HEK293 (cell line): ENCODE measurements around the gene MOK.
"Not testable (repeated sequence)": the region's sequence is repeated elsewhere in the genome, so short reads cannot be mapped to it uniquely, and the experiment has no call there.

Experiments
- BCL11A ChIP-seq: fragments of 450-650 bp; formaldehyde crosslinking; IDR thresholded peaks from 2 replicates; pipeline ENCODE4 v1.5.1; 2016; ENCODE audit warnings: low read depth, missing biosample characterization, missing genetic modification characterization
- RBAK ChIP-seq: fragments of 450-650 bp; formaldehyde crosslinking; IDR thresholded peaks from 2 replicates; pipeline ENCODE4 v1.5.1; 2016; ENCODE audit warnings: missing biosample characterization, missing genetic modification characterization
- TCF7L2 ChIP-seq: IDR thresholded peaks from 2 replicates; pipeline ENCODE4 v1.6.1; 2011; ENCODE audit warnings: low read depth, mild to moderate bottlenecking, inconsistent platforms, low read length, moderate library complexity, borderline replicate concordance
- YY2 ChIP-seq: fragments of 450-650 bp; formaldehyde crosslinking; IDR thresholded peaks from 2 replicates; pipeline ENCODE4 v1.5.1; 2016; ENCODE audit warnings: missing biosample characterization, missing genetic modification characterization
- ZNF239 ChIP-seq: fragments of 450-650 bp; formaldehyde crosslinking; IDR thresholded peaks from 2 replicates; pipeline ENCODE4 v1.5.1; 2016; ENCODE audit warnings: missing biosample characterization, missing genetic modification characterization
- ZNF274 ChIP-seq, 2 experiments: fragments of 200-500 bp in 1 of 2; fragments of 450-650 bp in 1 of 2; sonication (Bioruptor generic) in 1 of 2; formaldehyde crosslinking in 1 of 2; IDR thresholded peaks; 2 replicates each; pipeline versions ENCODE4 v1.5.1 to v1.6.1; 2014 to 2016; ENCODE audit warnings: borderline replicate concordance in 1 of 2, inconsistent platforms in 1 of 2, low read length in 1 of 2, missing biosample characterization in 1 of 2, missing genetic modification characterization in 1 of 2
- ZNF600 ChIP-seq: fragments of 450-650 bp; formaldehyde crosslinking; IDR thresholded peaks from 2 replicates; pipeline ENCODE4 v1.5.1; 2016; ENCODE audit warnings: missing biosample characterization, missing genetic modification characterization
- ZNF654 ChIP-seq: fragments of 450-650 bp; formaldehyde crosslinking; IDR thresholded peaks from 2 replicates; pipeline ENCODE4 v1.5.1; 2016; ENCODE audit warnings: low read depth, missing biosample characterization, missing genetic modification characterization
- ZNF777 ChIP-seq: fragments of 450-650 bp; formaldehyde crosslinking; IDR thresholded peaks from 2 replicates; pipeline ENCODE4 v1.5.1; 2017; ENCODE audit warnings: missing biosample characterization, missing genetic modification characterization, borderline replicate concordance
- TF ChIP-seq, protein P1 (sequence below): fragments of 450-650 bp; formaldehyde crosslinking; IDR thresholded peaks from 2 replicates; pipeline ENCODE4 v1.5.1; 2016; ENCODE audit warnings: missing biosample characterization, missing genetic modification characterization
- TF ChIP-seq, protein P2 (sequence below): fragments of 450-650 bp; formaldehyde crosslinking; IDR thresholded peaks from 2 replicates; pipeline ENCODE4 v1.5.1; 2016; ENCODE audit warnings: missing biosample characterization, missing genetic modification characterization

DNA sequence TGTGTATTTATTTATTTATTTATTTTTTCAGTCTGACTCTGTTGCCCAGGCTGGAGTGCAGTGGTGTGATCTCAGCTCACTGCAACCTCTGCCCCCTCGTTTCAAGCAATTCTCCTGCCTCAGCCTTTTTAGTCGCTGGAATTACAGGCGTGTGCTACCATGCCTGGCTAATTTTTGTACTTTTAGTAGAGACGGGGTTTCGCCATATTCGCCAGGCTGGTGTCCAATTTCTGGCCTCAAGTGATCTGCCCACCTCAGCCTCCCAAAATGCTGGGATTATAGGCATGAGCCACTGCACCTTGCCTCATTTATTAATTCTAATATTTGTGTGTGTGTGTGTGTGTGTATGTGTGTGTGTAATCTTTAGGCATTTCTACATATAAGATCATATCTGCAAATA, 24.4 kb upstream of the MOK start:
- TF ChIP-seq, protein P1, sequence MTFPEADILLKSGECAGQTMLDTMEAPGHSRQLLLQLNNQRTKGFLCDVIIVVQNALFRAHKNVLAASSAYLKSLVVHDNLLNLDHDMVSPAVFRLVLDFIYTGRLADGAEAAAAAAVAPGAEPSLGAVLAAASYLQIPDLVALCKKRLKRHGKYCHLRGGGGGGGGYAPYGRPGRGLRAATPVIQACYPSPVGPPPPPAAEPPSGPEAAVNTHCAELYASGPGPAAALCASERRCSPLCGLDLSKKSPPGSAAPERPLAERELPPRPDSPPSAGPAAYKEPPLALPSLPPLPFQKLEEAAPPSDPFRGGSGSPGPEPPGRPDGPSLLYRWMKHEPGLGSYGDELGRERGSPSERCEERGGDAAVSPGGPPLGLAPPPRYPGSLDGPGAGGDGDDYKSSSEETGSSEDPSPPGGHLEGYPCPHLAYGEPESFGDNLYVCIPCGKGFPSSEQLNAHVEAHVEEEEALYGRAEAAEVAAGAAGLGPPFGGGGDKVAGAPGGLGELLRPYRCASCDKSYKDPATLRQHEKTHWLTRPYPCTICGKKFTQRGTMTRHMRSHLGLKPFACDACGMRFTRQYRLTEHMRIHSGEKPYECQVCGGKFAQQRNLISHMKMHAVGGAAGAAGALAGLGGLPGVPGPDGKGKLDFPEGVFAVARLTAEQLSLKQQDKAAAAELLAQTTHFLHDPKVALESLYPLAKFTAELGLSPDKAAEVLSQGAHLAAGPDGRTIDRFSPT (tag by site-specific recombination): not testable (repeated sequence)
- TF ChIP-seq, protein P2, sequence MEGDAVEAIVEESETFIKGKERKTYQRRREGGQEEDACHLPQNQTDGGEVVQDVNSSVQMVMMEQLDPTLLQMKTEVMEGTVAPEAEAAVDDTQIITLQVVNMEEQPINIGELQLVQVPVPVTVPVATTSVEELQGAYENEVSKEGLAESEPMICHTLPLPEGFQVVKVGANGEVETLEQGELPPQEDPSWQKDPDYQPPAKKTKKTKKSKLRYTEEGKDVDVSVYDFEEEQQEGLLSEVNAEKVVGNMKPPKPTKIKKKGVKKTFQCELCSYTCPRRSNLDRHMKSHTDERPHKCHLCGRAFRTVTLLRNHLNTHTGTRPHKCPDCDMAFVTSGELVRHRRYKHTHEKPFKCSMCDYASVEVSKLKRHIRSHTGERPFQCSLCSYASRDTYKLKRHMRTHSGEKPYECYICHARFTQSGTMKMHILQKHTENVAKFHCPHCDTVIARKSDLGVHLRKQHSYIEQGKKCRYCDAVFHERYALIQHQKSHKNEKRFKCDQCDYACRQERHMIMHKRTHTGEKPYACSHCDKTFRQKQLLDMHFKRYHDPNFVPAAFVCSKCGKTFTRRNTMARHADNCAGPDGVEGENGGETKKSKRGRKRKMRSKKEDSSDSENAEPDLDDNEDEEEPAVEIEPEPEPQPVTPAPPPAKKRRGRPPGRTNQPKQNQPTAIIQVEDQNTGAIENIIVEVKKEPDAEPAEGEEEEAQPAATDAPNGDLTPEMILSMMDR: not testable (repeated sequence)
- not testable (repeated sequence) for TF ChIP-seq ZNF654; TCF7L2; RBAK (tag by site-specific recombination); ZNF274 (IDR thresholded peaks at IDR 0.05; ENCODE audit: low read length); ZNF274 (tag by site-specific recombination; IDR thresholded peaks at IDR 0.05; ENCODE audit: borderline replicate concordance); ZNF600 (tag by site-specific recombination); ZNF777; ZNF239 (tag by site-specific recombination); YY2 (tag by site-specific recombination); BCL11A (tag by site-specific recombination)
